GM21526 (cell line): ENCODE results near the gene FOXN4.

Experiments used
- ATAC-seq: cut with Tn5 transposase; IDR thresholded peaks from one replicate; pipeline ENCODE4 v1.9.1; 2021; ENCODE audit warnings: moderate library complexity; ENCODE audit not compliant: unreplicated experiment, low FRiP score

The FOXN4 gene

GRCh38 chr12:109261939-109262338 is 47.1 kb downstream of the FOXN4 start:
- ATAC-seq, result no peak

GRCh38 chr12:109261087-109261486 is 48.0 kb downstream of the FOXN4 start:
- no peak for ATAC-seq

- ATAC-seq, result no peak
Measured at GRCh38 chr12:109259545-109259895, 49.6 kb downstream of the FOXN4 start.

GRCh38 chr12:109258607-109259544 is 50.2 kb downstream of the FOXN4 start:
- no peak for ATAC-seq

- no peak for ATAC-seq
Measured at GRCh38 chr12:109258201-109258600, 50.9 kb downstream of the FOXN4 start.

- no peak for ATAC-seq
Measured at GRCh38 chr12:109256011-109256410, 53.1 kb downstream of the FOXN4 start.

GRCh38 chr12:109255377-109255776 is 53.7 kb downstream of the FOXN4 start:
- no peak for ATAC-seq

GRCh38 chr12:109253913-109254544 is 55.1 kb downstream of the FOXN4 start:
- no peak for ATAC-seq

- ATAC-seq, result no peak
Measured at GRCh38 chr12:109252799-109253198, 56.3 kb downstream of the FOXN4 start.

GRCh38 chr12:109250523-109250922 is 58.6 kb downstream of the FOXN4 start:
- ATAC-seq, result no peak

GRCh38 chr12:109247831-109248654 is 61.0 kb downstream of the FOXN4 start:
- ATAC-seq, result no peak

- ATAC-seq, result no peak
Measured at GRCh38 chr12:109246221-109246620, 62.9 kb downstream of the FOXN4 start.

- ATAC-seq, result no peak
Measured at GRCh38 chr12:109244073-109244472, 65.0 kb downstream of the FOXN4 start.

- ATAC-seq, result no peak
Measured at GRCh38 chr12:109241936-109242335, 67.1 kb downstream of the FOXN4 start.

- no peak for ATAC-seq
Measured at GRCh38 chr12:109240365-109240764, 68.7 kb downstream of the FOXN4 start.

- no peak for ATAC-seq
Measured at GRCh38 chr12:109239691-109240090, 69.4 kb downstream of the FOXN4 start.

- ATAC-seq, result no peak
Measured at GRCh38 chr12:109239179-109239578, 69.9 kb downstream of the FOXN4 start.

GRCh38 chr12:109236257-109236656 is 72.8 kb downstream of the FOXN4 start:
- ATAC-seq, result no peak

- no peak for ATAC-seq
Measured at GRCh38 chr12:109234012-109234411, 75.1 kb downstream of the FOXN4 start.

- ATAC-seq, result no peak
Measured at GRCh38 chr12:109232731-109233130, 76.4 kb downstream of the FOXN4 start.

GRCh38 chr12:109230193-109230592 is 78.9 kb downstream of the FOXN4 start:
- ATAC-seq, result no peak
